HG02798 (cell line): ENCODE measurements around the gene ANKRD6.
"Not testable (repeated sequence)": the region's sequence is repeated elsewhere in the genome, so short reads cannot be mapped to it uniquely, and the experiment has no call there.

ENCODE experiments used
- ATAC-seq: cut with Tn5 transposase; IDR thresholded peaks from one replicate; pipeline ENCODE4 v1.9.1; 2021; ENCODE audit warnings: mild to moderate bottlenecking; ENCODE audit not compliant: unreplicated experiment, poor library complexity

ANKRD6 gene

DNA sequence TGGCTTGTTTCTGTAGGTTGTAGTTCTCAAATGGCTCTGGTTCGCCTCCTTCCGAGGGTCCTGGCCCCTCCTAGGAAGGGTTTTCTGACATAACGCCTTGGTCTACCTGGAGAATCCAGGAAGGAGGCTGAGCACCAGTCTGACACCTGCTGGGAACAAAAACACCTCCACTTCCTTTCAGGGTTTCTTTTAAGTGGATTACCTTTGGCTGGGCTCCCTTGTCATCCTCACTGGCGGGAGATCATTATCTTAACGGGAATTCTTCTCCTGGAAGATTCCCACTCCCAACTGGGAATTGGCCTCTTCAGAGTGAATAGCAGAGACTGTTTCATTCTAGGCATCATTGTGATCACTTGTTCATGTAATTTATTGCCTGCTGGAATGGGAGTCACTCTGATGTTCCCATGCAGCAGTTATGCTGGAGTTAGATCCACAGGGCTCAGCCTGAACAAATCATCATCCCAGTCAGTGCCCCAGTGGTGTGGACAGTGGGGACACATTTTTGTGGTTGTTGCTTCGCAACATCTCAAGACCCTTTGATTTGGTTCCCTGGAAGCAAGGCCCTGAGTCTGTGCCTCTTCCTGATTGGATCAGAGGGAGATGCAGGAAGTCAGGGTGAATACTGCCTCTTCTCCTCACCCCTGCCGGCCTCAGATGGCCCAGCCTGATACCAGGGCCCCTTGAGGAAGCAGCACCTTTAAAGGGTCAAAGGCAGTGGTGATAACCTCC is 156.5 kb downstream of the ANKRD6 start:
- no peak for ATAC-seq

DNA sequence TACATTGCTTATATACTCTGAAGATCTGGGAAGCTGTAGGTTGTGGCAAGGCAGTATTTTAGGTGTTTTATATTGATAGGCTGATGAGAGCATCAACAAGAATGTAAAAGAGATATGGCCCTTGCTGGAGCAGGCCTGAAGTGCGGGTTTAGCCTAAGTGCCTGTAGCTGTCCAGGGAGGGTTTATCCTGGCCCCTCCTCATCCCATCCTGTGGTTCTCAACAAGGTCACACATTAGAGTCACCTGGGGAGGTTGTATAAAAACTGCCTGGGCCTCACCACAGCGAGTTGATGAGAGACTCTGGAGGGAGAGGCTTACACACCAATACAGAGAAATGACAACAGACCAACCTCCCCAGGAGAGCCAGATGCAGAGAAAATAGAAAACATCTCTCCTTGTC is 157.2 kb downstream of the ANKRD6 start:
- no peak for ATAC-seq

DNA sequence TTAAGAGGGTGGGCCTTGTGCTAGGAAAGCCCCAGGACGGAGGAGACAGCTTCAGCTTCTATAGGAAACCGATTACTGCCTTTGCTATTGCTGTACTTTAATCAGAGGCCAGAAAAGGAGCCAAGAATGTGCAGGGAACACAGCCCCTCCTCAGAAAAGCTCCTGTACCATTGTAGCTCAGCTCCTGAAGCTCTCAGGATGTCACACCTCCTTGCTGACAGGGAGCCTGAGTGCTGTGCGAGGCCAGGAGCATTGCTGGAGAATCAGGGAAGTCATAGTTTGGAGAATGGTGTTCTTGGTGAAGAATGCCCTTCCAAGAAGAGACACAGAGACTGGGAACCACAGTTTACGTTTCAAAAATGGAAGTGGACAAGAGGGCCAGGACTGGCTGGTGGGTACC is 158.8 kb downstream of the ANKRD6 start:
- ATAC-seq, result no peak

DNA sequence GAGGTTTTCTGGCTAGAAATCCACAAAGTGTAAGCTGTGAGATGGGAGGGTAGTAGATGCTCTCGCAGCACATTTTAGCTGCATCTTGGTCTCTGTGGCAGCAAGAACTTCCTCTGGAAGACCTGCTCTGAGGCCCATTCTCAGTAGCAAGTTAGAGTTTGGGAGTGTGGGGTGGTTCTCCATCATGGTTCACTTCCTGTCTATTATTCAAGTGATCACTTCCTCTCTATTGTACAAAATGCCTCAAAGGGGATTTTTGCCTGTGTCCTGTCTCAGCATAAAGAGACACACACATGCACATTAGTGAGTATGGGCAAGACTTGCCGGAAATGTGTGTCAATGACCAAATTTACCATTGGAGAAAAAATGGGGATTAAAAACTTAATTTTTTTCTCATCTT is 163.1 kb downstream of the ANKRD6 start:
- ATAC-seq, result peak; percentile 77

DNA sequence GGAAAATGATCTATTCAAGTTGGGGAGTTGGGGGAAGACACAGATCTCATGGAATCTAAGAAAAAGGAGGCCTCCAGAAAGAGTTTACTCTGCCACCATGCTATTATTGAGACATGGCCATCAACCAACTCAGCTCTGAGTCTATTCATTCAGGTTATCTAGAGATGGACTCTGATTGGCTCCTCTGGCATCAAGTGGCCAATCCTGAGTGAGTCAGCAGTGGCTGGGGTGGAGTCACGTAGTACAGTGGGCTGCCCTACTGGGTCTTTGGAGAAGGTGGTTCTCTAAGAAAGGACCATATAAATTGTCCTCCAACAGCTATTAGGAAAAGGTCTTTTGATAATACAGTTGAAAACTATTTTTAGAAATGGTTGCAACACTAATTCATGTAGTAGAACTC is 163.5 kb downstream of the ANKRD6 start:
- no peak for ATAC-seq

DNA sequence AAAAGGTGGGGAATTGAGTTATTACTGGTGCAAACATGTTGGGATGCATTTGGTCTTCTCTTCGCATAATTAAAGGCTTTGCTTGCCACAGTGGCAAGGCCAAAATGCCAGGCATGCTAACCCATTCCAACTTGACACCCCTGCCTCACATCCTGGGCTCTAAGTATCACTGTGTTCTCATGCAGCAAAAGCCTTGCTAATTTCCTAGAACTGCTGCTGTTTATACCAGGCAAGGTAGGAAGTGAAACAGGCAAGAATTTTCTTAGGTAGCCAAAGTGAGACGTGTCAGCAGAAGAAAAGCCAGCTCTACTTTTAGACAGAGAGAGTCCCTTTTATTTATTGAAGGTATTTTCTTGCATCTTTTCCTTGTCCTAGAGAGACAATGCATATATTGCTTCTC is 164.4 kb downstream of the ANKRD6 start:
- ATAC-seq, result no peak

DNA sequence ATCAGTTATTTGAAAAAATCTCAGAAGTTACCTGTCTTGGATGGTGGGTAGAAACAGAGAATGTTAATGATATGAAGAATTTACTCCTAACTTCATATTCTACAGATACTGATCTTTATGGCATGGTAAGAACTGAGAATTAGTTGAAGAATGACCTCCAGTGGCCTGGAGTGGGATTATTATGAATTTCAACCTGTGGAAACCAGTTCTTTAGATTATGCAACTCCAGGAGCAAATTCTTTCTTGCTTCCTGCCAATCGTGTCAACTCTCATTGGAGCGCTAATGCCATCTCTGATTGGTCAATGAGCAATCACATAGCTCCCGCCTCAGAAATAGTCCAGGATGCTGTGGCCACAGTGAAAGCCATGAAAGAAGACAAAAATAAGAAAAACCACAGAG is 165.0 kb downstream of the ANKRD6 start:
- ATAC-seq, result no peak

DNA sequence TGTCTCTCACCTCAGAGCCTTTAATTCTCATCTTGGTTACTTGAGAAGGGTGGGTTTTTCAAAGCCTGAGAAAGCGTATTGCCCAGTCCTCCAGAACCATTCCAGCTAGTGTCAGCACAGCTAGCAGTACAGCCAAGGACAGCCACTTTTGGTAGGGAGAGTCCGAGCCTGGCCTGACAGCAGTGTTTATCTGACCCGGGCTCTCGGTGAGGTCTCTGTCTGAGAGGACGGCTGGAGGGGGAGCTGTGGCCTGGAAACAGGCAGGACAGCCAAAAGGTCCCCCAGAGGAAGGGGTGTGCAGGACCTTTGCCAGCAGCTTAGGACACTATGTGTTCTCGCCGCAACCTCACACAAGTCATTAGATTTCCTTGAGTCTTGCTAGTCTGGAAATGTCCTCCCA is 166.8 kb downstream of the ANKRD6 start:
- ATAC-seq, result no peak

DNA sequence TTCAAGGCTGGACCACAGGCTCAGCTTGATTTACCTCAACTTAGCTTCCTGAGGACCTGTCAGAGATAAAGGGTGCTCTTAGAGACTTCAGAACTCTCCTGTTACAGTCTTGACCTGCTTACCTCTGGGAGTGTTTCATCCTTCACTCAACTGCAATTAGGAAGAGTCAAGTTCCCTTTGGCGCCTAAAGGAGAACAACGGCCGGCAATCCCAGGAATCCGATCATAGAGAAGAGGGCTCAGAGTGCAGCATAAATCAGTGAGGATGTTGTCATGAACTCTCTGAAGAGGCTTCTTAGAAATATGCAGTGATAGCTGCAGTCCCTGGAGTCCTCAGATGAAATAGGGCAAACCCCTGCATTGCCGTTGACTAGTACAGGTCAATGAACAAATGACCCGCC is 169.2 kb downstream of the ANKRD6 start:
- no peak for ATAC-seq

DNA sequence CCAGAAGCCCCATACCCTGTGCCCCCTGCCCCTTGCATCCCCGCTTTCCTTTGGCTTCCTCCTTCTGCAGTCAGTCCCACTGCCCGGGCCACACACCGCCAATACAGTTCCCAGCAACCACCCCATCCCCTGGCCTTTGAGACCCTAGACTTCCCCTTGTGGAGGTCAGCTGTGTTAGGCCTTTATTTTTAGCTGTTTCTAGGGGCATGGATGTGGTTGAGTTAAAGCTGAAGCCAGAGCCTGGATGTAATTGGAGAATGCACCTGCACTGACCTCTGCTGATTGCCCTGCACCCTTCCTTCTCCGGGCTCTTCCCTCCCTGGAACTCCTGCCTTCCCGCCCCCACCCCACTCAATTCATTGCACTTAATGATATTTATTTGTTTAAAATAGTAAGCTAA is 171.7 kb downstream of the ANKRD6 start:
- ATAC-seq, result no peak

DNA sequence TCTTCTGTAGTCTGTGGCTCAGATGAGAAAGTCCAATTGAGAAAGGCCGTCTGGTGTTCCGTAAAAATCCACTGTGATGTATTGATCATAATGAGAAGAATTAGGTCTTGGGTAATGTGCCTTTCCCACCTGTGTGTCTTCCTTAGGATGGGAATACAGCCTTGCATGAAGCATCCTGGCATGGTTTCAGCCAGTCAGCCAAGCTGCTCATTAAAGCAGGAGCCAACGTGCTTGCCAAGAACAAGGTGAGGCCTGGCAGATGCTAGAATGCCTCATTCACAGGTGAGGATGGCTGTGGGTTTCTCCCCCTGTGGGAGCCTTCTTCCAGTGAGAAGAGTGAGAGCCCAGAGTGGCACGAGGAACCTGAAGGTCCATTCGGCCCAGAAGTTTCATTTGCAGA is 172.9 kb downstream of the ANKRD6 start:
- no peak for ATAC-seq

DNA sequence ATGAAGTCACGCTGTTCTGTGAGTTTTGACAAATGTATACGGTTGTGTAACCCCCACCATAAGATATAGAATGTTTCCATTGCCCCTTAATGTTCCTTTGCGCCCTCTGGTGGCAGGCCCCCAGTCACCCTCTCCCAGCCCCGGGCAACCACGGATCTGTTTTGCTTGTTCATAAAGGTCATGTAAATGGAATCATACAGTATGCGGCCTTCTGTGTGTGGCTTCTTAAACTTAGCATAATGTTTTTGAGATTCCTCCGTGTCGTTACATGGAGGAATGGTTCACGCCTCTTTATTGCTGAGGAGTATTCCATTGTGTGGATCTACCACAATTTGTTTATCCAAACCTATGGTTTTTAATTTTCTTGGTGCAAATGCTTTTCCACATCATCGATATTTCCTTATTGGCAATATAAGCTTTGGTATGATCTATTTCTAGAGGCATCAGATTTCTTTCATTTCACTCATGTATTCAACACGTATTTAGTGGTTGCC is 177.2 kb downstream of the ANKRD6 start:
- peak; percentile 53 for ATAC-seq

DNA sequence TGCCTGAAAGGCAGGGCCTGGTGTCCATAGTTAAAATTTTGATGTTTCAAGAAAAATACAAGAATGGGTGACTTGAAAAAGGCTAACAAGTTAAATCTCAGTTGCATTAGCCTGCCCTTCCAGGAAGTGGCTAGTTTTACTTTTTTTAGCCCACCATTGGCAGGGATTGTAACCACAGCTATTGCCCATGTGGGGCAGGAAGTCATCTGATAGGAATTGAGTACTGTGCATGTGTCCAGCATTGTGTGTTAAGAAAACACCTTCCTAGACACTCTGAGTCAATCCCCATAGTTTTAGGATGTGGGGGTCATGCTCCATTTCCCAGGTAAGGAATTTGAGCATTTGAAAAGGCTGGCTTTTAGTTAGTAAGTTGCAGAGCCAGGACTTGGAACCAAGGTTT is 178.7 kb downstream of the ANKRD6 start:
- ATAC-seq, result no peak

DNA sequence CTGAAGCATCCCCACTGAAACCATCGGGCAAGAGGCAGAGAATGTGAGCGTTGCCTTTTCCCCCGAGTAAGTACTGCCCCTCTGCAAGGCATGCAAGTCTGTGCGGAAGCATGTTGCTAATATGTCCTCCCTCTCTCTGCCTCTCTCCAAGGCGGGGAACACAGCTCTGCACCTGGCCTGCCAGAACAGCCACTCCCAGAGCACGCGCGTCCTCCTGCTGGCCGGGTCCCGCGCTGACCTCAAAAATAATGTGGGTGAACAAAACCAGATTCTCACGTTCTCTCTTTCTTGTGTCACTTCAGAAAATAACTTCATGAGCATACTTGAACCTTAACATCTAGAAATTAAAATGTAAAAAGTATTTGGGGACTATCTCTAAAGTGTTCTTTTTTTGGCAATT is 179.2 kb downstream of the ANKRD6 start:
- ATAC-seq, result no peak

DNA sequence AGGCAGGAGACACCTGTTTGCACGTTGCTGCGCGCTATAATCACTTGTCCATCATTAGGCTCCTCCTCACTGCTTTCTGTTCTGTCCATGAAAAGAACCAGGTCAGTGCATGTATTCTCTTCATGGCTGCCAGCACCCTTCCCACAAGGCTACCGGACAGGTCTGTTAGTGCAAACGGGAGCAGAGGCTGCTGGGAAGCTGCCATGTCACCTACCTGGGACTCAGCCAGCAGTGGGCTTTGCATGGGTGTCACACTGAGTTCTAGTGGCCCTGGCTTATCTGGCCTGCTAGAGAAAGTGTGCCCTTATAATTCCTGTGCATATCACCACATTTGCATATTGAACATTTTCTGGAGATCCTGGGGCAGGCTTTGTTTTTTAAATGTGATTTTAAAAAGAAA is 180.8 kb downstream of the ANKRD6 start:
- ATAC-seq, result no peak

DNA sequence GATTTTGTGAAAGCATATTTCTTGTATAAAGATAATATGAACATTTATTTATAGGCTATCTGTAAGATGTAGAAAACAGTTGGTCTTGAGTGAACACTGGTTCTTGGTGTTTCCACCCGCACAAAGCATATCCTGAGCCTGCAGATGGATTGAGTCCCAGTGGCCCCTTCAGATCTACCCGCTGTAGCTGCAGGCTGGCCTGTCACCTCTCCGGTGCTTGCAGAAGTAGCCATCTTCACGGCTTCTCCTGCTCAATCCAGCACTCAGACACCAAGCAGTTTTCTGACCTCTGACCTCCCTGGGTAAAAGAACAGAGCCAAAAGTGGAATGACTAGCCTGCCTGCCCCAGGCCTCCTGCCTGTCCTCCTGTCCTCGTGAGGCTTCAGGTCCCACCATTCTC is 182.9 kb downstream of the ANKRD6 start:
- no peak for ATAC-seq

DNA sequence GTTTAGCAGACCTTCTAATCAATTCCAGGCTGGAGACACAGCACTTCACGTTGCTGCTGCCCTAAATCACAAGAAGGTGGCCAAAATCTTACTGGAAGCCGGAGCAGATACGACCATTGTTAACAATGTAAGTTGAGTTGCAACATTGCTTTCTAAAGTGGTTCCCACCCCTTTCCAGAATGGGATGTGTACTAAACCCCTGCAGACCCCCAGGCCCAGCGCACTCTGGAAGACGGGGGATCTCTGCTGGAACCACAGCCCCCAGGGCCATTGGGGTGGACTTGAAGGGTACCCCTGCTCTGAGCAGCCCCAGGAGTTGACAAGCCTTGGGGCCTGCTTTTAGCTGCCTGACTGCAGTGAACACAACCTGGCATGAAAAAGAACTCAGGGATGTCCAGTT is 183.6 kb downstream of the ANKRD6 start:
- ATAC-seq, result no peak

DNA sequence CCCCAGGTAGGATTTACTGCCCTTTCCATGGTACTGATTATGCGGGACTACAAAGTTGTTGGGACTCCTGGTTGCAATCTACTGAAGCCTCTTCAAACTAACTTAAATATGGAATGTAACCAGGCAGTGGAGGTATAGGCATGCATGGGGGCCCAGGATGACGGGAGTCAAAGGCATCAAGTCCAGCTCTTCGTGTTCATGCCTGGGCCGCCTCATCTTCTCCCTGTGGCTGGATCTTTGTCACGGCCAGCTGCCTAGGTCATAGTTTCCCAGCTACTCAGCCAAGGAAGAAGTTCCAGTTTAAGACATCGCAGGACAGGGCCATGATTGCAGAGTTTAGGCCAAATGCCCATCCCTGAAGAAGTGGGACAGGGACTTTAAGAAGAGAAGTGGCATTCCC is 185.1 kb downstream of the ANKRD6 start:
- ATAC-seq, result no peak

DNA sequence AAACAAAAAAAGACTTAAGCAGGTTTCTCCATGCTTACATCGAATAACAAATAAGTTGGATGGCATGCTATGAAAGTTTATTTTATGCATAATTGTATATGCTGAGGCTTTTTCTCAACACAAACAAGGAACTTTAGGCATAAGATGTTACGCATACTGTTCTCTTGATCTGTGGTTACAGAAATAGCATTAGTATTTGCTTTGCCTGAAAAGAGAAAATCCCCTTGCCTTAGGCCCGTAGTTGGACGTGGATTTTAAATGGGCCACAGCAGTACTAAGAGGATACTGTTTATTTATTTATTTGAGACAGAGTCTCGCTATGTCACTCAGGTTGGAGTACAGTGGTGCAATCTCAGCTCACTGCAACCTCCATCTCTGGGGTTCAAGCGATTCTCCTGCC is 186.6 kb downstream of the ANKRD6 start:
- no peak for ATAC-seq

DNA sequence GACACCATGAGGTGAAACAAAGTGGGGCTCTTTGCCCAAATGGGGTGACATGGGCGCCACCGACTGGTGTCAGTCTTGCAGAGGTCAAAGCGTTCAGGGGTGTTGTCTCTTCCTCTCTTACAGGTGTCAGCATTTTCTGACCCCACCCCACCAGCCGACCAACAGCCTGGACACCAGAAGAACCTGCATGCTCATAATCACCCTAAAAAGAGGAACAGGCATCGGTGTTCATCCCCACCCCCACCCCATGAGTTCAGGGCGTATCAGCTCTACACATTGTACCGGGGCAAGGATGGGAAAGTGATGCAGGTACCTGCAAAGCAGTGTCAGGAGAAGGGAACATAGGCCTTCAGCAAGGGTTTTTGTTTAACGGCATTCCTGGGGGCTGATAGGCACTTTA is 190.8 kb downstream of the ANKRD6 start:
- ATAC-seq, result no peak

DNA sequence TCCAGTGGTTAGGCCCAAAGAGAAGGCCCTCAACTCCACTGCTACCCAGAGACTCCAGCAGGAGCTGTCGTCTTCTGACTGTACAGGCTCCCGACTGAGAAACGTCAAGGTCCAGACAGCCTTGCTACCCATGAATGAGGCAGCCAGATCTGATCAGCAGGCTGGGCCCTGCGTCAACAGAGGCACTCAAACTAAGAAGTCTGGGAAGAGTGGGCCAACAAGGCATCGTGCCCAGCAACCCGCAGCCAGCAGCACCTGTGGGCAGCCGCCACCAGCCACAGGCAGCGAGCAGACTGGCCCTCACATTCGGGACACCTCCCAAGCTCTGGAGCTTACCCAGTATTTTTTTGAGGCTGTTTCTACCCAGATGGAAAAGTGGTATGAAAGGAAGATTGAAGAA is 197.5 kb downstream of the ANKRD6 start:
- ATAC-seq, result no peak

DNA sequence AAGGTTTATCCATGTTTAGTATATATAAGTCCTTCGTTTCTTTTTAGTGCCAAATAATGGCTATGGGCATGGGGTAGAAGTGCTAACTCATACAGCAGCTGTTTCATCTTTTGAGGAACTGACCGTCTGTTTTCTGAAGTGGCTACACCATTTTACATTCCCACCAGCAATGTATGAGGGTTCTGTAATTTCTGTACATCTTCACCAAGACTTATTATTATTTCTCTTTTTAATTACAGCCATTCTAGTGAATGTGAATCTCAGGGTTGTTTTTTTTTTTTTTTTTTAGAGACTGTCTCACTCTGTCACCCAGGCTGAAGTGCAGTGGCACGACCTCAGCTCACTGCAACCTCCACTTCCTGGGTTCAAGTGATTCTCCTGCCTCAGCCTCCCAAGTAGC is 203.5 kb downstream of the ANKRD6 start:
- ATAC-seq, result not testable (repeated sequence)

DNA sequence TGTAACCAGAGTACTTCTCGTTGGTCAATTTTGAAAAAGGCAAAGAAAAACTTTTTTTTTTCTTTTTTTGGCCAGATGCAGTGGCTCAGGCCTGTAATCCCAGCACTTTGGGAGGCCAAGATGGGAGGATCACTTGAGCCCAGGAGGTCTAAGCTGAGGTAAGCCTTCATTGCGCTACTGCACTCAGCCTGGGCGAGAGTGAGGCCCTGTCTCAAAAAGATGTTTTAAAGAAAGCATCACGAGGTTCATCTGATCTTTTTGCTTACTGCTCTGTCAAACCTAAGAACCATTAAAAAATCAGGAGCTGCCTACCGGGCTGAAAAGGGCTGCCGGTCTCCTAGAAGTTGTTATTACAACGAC is 205.0 kb downstream of the ANKRD6 start:
- no peak for ATAC-seq
